PC-3 (cell line): ENCODE measurements around the gene MAD1L1. TPM values are rescaled to one million over a fixed set of nuclear protein-coding genes. Genes with fewer than 3 reads are reported as not detected.

Source experiments
- ATAC-seq: fragments of 200-7000 bp; cut with Tn5 transposase; 2 replicates; pipeline ENCODE4 v1.9.1; 2020; ENCODE audit warnings: mild to moderate bottlenecking, moderate library complexity
- BruUV-seq: library from RNA; stranded (reverse); fragments of 400-500 nt; replicated peaks from 2 replicates; lab custom pipeline; 2021; lab: Mats Ljungman, UMichigan
- CTCF ChIA-PET: fragments of 300-600 bp; sonication (Branson Sonifier 250); formaldehyde crosslinking; loops from one replicate; lab custom pipeline; 2022; ENCODE audit warnings: antibody characterized with exemption; lab: Charles Lee
- POLR2A ChIA-PET: fragments of 300-600 bp; sonication (Branson Sonifier 250); formaldehyde crosslinking; loops from one replicate; lab custom pipeline; 2022; ENCODE audit warnings: antibody characterized with exemption; ENCODE audit not compliant: unreplicated experiment; lab: Charles Lee
- DNase-seq: peaks from one replicate; pipeline ENCODE4 v3.0.0-alpha.2; 2015
- H2AFZ ChIP-seq: fragments of 300-600 bp; sonication (generic); 2 replicates; pipeline ENCODE4 v1.6.0; 2016; ENCODE audit warnings: antibody characterized with exemption, low read length
- H3F3A ChIP-seq: fragments of 300-600 bp; sonication (generic); one replicate; pipeline ENCODE4 v1.6.0; 2017; ENCODE audit warnings: antibody characterized with exemption, low read length, control low read depth, mild to moderate bottlenecking; ENCODE audit not compliant: unreplicated experiment
- H3K27ac ChIP-seq: fragments of 300-600 bp; sonication (generic); 2 replicates; pipeline ENCODE4 v1.5.1; 2016; ENCODE audit warnings: mild to moderate bottlenecking, low read length
- H3K27me3 ChIP-seq: fragments of 300-600 bp; sonication (generic); 2 replicates; pipeline ENCODE4 v1.6.1; 2016; ENCODE audit warnings: low read length, mixed read lengths
- H3K36me3 ChIP-seq: fragments of 300-600 bp; sonication (generic); 2 replicates; pipeline ENCODE4 v1.6.1; 2016; ENCODE audit warnings: low read depth, mixed run types, low read length, mixed read lengths
- H3K4me1 ChIP-seq: fragments of 300-600 bp; sonication (generic); 2 replicates; pipeline ENCODE4 v1.5.1; 2016; ENCODE audit warnings: low read length; ENCODE audit not compliant: insufficient read depth
- H3K4me2 ChIP-seq: fragments of 300-600 bp; sonication (generic); 2 replicates; pipeline ENCODE4 v1.6.0; 2016; ENCODE audit warnings: low read length
- H3K4me3 ChIP-seq: fragments of 300-600 bp; sonication (generic); 2 replicates; pipeline ENCODE4 v1.5.1; 2016; ENCODE audit warnings: mild to moderate bottlenecking, low read length, mixed read lengths
- H3K79me2 ChIP-seq: fragments of 300-600 bp; sonication (generic); 2 replicates; pipeline ENCODE4 v1.6.1; 2017; ENCODE audit warnings: low read length, mixed read lengths
- H3K9ac ChIP-seq: fragments of 300-600 bp; sonication (generic); 2 replicates; pipeline ENCODE4 v1.6.0; 2016; ENCODE audit warnings: mild to moderate bottlenecking, low read length
- H3K9me2 ChIP-seq: fragments of 300-600 bp; sonication (generic); replicated peaks from 2 replicates; pipeline ENCODE4 v1.6.1; 2016; ENCODE audit warnings: mixed run types, low read length, mixed read lengths
- H3K9me3 ChIP-seq: fragments of 300-600 bp; sonication (generic); 2 replicates; pipeline ENCODE4 v1.6.1; 2016; ENCODE audit warnings: low read length, mixed read lengths
- H4K20me1 ChIP-seq: fragments of 300-600 bp; sonication (generic); 2 replicates; pipeline ENCODE4 v1.6.1; 2016; ENCODE audit warnings: low read length, mixed read lengths
- CTCF ChIP-seq: fragments of 300-600 bp; sonication (generic); conservative IDR thresholded peaks from 2 replicates; pipeline ENCODE4 v1.5.1; 2017; ENCODE audit warnings: antibody characterized with exemption, low read depth, mild to moderate bottlenecking, low read length
- EZH2 ChIP-seq: fragments of 300-600 bp; sonication (generic); IDR thresholded peaks from one replicate; pipeline ENCODE4 v1.6.1; 2017; ENCODE audit warnings: antibody characterized with exemption, mild to moderate bottlenecking, low read length; ENCODE audit not compliant: unreplicated experiment
- EZH2phosphoT487 ChIP-seq: fragments of 300-600 bp; sonication (generic); IDR thresholded peaks from 2 replicates; pipeline ENCODE4 v1.6.1; 2018; ENCODE audit warnings: mild to moderate bottlenecking, antibody characterized with exemption, low read length, borderline replicate concordance
- intact Hi-C: fragments of 100-400 bp; cut with micrococcal nuclease; formaldehyde crosslinking; loops from 2 replicates; pipeline ENCODE4 v1.9.0; 2023
- total RNA-seq: library from RNA; depleted of rRNA; stranded (reverse); fragments of >200 nt; gene quantifications from 2 replicates; pipeline ENCODE4 v1.2.3, GENCODE V29; 2014

Gene MAD1L1
- total RNA-seq, 1 experiment from 2014 or later, result 88.4 TPM

GRCh38 chr7:1920266-1920681 lies 312.5 kb downstream of the MAD1L1 start:
- H3F3A ChIP-seq, result no peaks in the 10 kb centered on the region
- TF ChIP-seq EZH2 (no peak), EZH2phosphoT487 (no peak), CTCF (no peak)
- H3K36me3 ChIP-seq, result no peaks in the 10 kb centered on the region
- no peak overlapping the region for H3K4me3 ChIP-seq
- no peak overlapping the region for H3K9ac ChIP-seq
- no peaks in the 10 kb centered on the region for H3K79me2 ChIP-seq
- H3K27me3 ChIP-seq, result no peaks in the 10 kb centered on the region
- H2AFZ ChIP-seq, result no peak overlapping the region
- intact Hi-C loops, result no loop called here
- H3K9me2 ChIP-seq, result no peaks in the 10 kb centered on the region
- no peak overlapping the region for H3K27ac ChIP-seq
- BruUV-seq, result no TSS peak
- DNase-seq (no peak), ATAC-seq (no peak)
- no peaks in the 10 kb centered on the region for H3K9me3 ChIP-seq
- peaks cover 6% of the 10 kb centered on the region; the same call in 1 of the 2 replicates for H3K4me1 ChIP-seq
- CTCF ChIA-PET, result no interaction called here
- POLR2A ChIA-PET, result no interaction called here
- H3K4me2 ChIP-seq, result no peak overlapping the region
- no peaks in the 10 kb centered on the region for H4K20me1 ChIP-seq

- peaks cover 6% of the 10 kb centered on the region; the same call in 1 of the 2 replicates for H3K4me1 ChIP-seq
- H3K27me3 ChIP-seq, result no peaks in the 10 kb centered on the region
- BruUV-seq, result no TSS peak
- H4K20me1 ChIP-seq, result no peaks in the 10 kb centered on the region
- no peak overlapping the region for H3K9ac ChIP-seq
- no peaks in the 10 kb centered on the region for H3K79me2 ChIP-seq
- H3K4me2 ChIP-seq, result no peak overlapping the region
- intact Hi-C loops, result no loop called here
- no peaks in the 10 kb centered on the region for H3K9me2 ChIP-seq
- ATAC-seq (no peak), DNase-seq (no peak)
- H3K4me3 ChIP-seq, result no peak overlapping the region
- no peaks in the 10 kb centered on the region for H3K9me3 ChIP-seq
- H3F3A ChIP-seq, result no peaks in the 10 kb centered on the region
- POLR2A ChIA-PET, result no interaction called here
- no peak overlapping the region for H3K27ac ChIP-seq
- H3K36me3 ChIP-seq, result no peaks in the 10 kb centered on the region
- TF ChIP-seq CTCF, result no peak
- TF ChIP-seq EZH2phosphoT487, result no peak
- no peak for TF ChIP-seq EZH2
- H2AFZ ChIP-seq, result no peak overlapping the region
- CTCF ChIA-PET, result no interaction called here
Measured at GRCh38 chr7:1919539-1920265, 313.0 kb downstream of the MAD1L1 start.

- CTCF ChIA-PET, result no interaction called here
- Histone ChIP-seq H3K4me1 (peaks cover 6% of the 10 kb centered on the region; the same call in 1 of the 2 replicates), H3K36me3 (no peaks in the 10 kb centered on the region), H2AFZ (no peak overlapping the region), H4K20me1 (no peaks in the 10 kb centered on the region), H3K79me2 (no peaks in the 10 kb centered on the region), H3F3A (no peaks in the 10 kb centered on the region), H3K9me3 (no peaks in the 10 kb centered on the region), H3K4me3 (no peak overlapping the region), H3K27ac (no peak overlapping the region), H3K4me2 (no peak overlapping the region), H3K9me2 (no peaks in the 10 kb centered on the region), H3K9ac (no peak overlapping the region), H3K27me3 (no peaks in the 10 kb centered on the region)
- TF ChIP-seq EZH2 (no peak), CTCF (no peak), EZH2phosphoT487 (no peak)
- DNase-seq, result no peak
- no TSS peak for BruUV-seq
- intact Hi-C loops, result no loop called here
- POLR2A ChIA-PET, result no interaction called here
- no peak for ATAC-seq
Measured at GRCh38 chr7:1918881-1919525, 313.7 kb downstream of the MAD1L1 start.
